Stimulated activated memory B cell treated with anti-CD40 and anti-IgM and Interleukin-4, amounts not matched to agents 10 μg/mL and 1 μg/mL and 100 μg/mL, for 72 hours (primary cell): Measurements from ENCODE around the gene TNNT1.
"Not testable (repeated sequence)": the region's sequence is repeated elsewhere in the genome, so short reads cannot be mapped to it uniquely, and the experiment has no call there.

ENCODE experiments used
- ATAC-seq: fragments of 150-1000 bp; cut with Tn5 transposase; 2 replicates; pipeline ENCODE4 v1.10.0; 2021
- H3K27ac Mint-ChIP-seq: one replicate; pipeline ENCODE4 v1.8.0; 2022; ENCODE audit warnings: mild to moderate bottlenecking, mixed read lengths
- H3K27me3 Mint-ChIP-seq: one replicate; pipeline ENCODE4 v1.8.0; 2022; ENCODE audit warnings: mixed read lengths
- H3K36me3 Mint-ChIP-seq: one replicate; pipeline ENCODE4 v1.8.0; 2022; ENCODE audit warnings: mixed read lengths
- H3K4me1 Mint-ChIP-seq: one replicate; pipeline ENCODE4 v1.8.0; 2022; ENCODE audit warnings: mixed read lengths
- H3K4me3 Mint-ChIP-seq: one replicate; pipeline ENCODE4 v1.8.0; 2022; ENCODE audit warnings: mild to moderate bottlenecking, moderate library complexity, mixed read lengths
- H3K9me3 Mint-ChIP-seq: one replicate; pipeline ENCODE4 v1.8.0; 2022; ENCODE audit warnings: mixed read lengths

The TNNT1 gene

DNA sequence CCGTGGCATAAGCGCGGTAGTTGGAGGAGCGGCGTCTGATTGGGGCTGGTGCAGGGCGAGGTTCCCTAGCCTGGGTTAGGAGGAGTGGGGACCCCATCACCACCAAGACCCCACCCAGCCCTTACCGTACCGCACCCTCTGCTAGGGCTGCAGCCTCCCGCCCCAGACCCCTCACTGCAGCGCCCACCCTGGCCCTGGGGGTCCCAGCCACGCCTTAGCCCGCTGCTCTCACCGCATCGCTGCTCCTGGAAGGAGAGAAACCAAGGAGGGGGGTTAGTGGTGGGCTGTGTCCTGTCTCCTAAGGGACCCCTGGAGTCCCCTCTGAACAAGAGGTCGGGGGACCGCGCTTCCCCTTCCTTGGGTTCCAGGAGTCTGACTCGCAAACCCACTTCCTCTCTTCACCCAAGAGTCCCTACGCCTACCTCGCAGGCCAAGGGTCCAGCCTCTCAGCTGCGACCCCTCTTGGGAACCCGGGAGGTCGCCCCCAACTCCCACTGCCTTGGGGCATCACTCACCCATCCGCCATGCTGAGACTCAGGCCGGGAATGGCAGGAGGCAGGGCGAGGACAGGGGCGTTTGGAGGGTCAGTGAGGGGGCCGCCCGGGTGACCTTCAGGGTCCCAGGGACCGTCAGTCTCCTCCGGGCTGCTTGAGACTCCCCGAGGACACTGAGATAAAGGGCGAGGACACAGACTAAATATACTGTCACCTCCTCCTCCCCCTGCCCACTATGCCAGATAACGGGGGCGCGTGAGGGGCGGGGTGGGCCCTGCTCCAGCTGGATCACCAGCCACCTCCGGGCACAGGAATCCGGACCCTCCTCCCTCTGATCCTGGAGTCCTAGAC, 8.3 kb upstream of the TNNT1 start, which contains the start of gene TNNI3:
TSS of gene TNNI3 (minus strand) at position 669 of the 845 bp plus-strand sequence. CDS start at position 526, 143 bp downstream.
- no peak for ATAC-seq
- peaks cover 23% of the 10 kb centered on the region for H3K4me1 Mint-ChIP-seq
- no peak within 1 kb of the TSS for H3K27ac Mint-ChIP-seq
- H3K9me3 Mint-ChIP-seq: peaks cover 1% of the 10 kb centered on the region
- H3K4me3 Mint-ChIP-seq: no peak within 1 kb of the TSS
- no peaks in the 10 kb centered on the region for H3K36me3 Mint-ChIP-seq
- peaks cover 60% of the 10 kb centered on the region for H3K27me3 Mint-ChIP-seq

DNA sequence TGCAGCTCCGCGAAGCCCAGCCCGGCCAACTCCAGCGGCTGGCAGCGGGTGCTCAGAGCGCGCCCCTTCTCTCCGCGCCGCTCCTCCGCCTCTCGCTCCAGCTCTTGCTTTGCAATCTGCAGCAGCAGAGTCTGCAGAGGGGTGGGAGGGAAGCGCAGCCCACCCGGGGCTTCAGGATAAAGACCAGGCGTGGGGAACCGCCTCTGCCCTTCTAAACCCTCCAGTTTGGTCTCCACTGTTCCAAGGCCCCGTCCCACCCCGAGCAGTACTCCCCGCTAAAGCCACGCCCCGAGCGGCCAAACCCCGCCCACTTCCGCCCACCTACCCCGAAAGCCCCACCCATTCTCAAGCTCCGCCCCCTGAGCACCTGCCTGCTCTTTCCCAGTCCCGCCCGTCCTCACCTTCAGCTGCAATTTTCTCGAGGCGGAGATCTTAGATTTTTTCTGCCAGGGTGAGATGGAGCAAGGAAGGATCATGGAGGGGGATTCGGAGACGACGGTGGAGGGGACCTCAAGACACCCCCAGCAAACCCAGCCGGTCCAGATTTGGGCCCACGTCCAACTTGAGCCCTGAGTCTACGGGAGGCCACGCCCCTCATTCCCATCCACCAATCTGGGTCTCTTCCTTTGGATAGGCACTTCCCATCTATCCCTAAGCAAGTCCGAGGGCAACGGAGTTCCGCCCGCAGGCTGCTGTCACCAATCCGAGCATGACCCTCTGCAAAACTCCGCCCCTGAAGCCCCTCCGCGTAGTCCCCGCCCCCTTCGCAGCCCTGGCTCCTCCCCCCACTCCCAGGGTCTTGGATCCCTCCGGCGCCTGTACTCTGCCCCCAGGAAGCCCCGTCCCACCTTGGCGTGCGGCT, 7.4 kb upstream of the TNNT1 start:
- peaks cover 7% of the 10 kb centered on the region for H3K9me3 Mint-ChIP-seq
- H3K27ac Mint-ChIP-seq: no peak overlapping the region
- H3K36me3 Mint-ChIP-seq: no peaks in the 10 kb centered on the region
- H3K4me1 Mint-ChIP-seq: peaks cover 30% of the 10 kb centered on the region
- peaks cover 60% of the 10 kb centered on the region for H3K27me3 Mint-ChIP-seq
- H3K4me3 Mint-ChIP-seq: no peak overlapping the region
- ATAC-seq: no peak

DNA sequence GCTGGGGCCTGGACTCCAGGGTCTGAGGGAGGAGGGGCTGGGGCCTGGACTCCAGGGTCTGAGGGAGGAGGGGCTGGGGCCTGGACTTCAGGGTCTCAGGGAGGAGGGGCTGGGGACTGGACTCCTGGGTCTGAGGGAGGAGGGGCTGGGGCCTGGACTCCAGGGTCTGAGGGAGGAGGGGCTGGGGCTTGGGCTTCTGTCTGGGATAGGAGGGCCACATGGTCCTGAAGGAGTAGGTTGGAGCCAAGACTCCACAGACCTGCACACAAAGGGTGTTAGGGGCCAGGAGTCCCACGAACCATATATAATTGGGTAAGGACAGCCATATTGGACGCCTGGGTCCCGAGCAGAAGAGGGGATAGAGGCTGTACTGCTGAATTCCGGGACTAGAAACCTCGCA, 6.8 kb upstream of the TNNT1 start:
- Mint-ChIP-seq H3K4me1 (peaks cover 30% of the 10 kb centered on the region), H3K27me3 (peaks cover 60% of the 10 kb centered on the region)
- not testable (repeated sequence) for H3K4me3 Mint-ChIP-seq, H3K27ac Mint-ChIP-seq, ATAC-seq, H3K9me3 Mint-ChIP-seq, H3K36me3 Mint-ChIP-seq

DNA sequence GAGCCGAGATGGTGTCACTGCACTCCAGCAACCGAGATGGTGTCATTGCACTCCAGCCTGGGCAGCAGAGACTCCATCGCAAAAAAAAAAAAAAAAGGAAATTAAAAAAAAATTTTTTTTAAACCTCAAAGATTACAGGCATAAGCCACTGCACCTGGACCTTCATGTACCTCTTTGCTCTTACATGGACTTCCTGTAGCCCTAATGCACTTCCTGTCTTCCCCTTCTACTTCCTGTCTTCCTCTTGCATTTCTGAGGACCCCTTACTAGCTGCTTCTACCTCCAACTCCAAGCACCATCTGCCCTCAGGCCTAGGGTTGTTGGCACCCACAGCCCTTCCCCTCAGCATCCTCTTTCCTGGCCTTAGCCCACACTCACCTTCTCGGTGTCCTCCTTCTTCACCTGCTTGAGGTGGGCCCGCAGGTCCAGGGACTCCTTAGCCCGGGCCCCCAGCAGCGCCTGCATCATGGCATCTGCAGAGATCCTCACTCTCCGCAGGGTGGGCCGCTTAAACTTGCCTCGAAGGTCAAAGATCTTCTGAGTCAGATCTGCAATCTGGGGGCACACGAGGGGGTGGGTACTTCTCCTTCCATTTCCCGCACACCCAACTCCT, 4.8 kb upstream of the TNNT1 start:
- Mint-ChIP-seq H3K9me3 (peaks cover 7% of the 10 kb centered on the region), H3K36me3 (no peaks in the 10 kb centered on the region), H3K4me3 (no peak overlapping the region), H3K4me1 (peaks cover 22% of the 10 kb centered on the region), H3K27ac (no peak overlapping the region), H3K27me3 (peaks cover 60% of the 10 kb centered on the region)
- no peak for ATAC-seq

DNA sequence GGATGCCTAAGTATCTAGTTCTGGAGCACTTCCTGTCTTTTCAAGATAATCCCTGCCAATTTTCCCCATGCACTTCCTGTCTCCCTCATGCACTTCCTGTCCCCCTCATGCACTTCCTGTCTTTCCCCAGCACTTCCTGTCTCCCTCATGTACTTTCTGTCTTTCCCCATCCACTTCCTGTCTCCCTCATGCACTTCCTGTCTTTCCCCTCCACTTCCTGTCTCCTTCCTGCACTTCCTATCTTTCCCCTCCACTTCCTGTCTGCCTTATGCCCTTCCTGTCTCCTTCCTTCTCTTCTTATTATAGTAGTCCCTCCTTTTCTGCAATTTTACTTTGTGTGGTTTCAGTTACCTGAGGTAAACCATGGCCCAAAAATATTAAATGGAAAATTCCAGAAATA, 3.0 kb upstream of the TNNT1 start:
- peak overlapping the region; percentile 4 for H3K27ac Mint-ChIP-seq
- H3K36me3 Mint-ChIP-seq: no peaks in the 10 kb centered on the region
- peaks cover 55% of the 10 kb centered on the region for H3K27me3 Mint-ChIP-seq
- no peak for ATAC-seq
- peaks cover 22% of the 10 kb centered on the region for H3K4me1 Mint-ChIP-seq
- peaks cover 7% of the 10 kb centered on the region for H3K9me3 Mint-ChIP-seq
- no peak overlapping the region for H3K4me3 Mint-ChIP-seq

DNA sequence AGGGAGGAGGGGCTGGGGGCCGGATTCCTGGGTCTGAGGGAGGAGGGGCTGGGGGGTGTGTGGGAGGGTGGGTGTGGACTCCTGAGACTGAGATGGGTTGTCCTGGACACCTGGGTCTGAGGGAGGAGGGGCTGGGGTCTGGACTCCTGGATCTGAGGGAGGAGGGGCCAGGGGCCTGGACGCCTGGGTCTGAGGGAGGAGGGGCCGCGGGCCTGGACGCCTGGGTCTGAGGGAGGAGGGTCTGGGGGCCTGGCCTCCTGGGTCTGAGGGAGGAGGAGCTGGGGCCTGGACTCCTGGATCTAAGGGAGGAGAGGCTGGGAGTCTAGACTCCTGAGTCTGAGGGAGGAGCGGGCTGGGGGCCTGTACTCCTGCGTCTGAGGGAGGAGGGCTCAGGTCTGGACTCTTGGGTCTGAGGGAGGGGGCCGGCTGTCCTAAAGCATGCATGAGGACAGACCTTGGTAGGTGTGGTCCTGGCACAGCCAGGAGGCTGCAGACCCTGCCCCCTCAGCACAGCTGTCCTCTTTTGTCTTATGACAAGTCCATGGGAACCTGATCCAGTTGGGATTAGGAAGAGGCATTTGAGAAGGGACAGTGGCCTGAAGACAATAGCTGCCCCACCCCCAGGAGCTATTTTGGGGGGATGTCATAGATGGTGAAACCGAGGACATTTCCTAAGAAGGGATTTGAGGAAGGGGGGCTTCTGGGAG, 1.3 kb downstream of the TNNT1 start:
- H3K9me3 Mint-ChIP-seq: peaks cover 7% of the 10 kb centered on the region
- peaks cover 72% of the 10 kb centered on the region for H3K27me3 Mint-ChIP-seq
- no peak overlapping the region for H3K4me3 Mint-ChIP-seq
- no peak overlapping the region for H3K27ac Mint-ChIP-seq
- ATAC-seq: no peak
- H3K36me3 Mint-ChIP-seq: no peaks in the 10 kb centered on the region
- peaks cover 26% of the 10 kb centered on the region for H3K4me1 Mint-ChIP-seq

DNA sequence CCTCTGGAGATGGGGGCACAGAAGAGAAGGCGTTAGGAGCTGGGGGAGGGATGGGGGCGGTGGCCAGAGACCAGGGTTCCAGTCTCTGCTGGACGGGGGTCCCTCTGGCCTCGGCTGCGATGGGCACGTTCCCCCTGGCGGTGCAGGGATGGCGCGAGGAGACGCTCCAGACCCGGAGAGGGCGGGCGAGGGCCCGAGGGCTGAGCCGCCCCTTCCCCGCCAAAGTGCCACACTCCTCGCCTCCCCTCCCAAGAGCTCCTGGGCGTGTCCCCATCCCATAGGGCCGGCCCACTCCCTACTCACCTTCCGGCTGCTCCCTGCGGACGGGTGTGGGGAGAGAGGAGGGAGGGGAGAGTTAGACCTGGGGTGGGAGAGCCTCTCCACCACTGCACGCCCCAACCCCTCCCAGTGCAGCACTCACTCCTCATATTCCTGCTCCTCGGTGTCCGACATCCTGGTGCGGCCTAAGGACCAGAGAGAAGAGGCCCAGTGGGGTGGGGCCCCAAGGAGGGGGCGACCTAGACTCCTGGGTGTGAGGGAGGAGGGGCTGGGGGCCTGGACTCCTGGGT, 2.2 kb downstream of the TNNT1 start:
- no peaks in the 10 kb centered on the region for H3K36me3 Mint-ChIP-seq
- H3K9me3 Mint-ChIP-seq: peaks cover under 1% of the 10 kb centered on the region
- peaks cover 19% of the 10 kb centered on the region for H3K4me1 Mint-ChIP-seq
- peaks cover 76% of the 10 kb centered on the region for H3K27me3 Mint-ChIP-seq
- H3K4me3 Mint-ChIP-seq: no peak overlapping the region
- ATAC-seq: peak; percentile 47
- no peak overlapping the region for H3K27ac Mint-ChIP-seq

DNA sequence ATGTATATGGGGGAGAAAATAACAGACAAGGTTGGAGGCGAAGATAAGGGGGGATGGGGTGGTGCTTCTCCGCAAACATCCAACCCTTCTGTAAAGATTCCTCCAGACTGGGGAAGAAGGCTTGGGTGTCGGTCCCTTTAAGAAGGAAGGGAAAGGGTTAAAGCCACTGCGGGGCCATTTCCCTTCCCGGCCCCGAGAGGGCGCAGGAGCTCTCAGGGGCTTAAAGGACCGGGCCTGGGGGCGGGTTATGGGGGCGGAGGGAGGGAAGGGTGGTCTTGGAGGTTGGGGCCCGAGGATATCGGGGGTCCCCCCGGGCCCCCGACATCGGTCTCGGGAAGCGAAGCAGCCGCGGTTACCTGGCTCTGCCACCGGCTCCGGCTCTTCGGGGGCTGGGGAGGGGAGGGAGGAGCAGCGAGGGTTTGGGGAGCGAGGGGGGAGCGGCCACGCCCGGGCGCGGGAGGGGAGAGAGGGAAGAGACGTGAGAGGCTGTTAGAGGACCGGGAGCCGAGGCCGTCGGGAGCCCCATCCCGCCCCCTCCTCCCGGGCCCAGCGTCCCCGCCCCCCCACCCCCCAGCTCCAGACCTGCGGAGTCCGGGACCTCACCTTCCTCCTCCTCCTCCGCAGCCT, 2.8 kb downstream of the TNNT1 start:
- no peak for ATAC-seq
- no peaks in the 10 kb centered on the region for H3K36me3 Mint-ChIP-seq
- H3K4me3 Mint-ChIP-seq: no peak overlapping the region
- no peak overlapping the region for H3K27ac Mint-ChIP-seq
- H3K27me3 Mint-ChIP-seq: peaks cover 82% of the 10 kb centered on the region
- peaks cover 21% of the 10 kb centered on the region for H3K4me1 Mint-ChIP-seq
- no peaks in the 10 kb centered on the region for H3K9me3 Mint-ChIP-seq

DNA sequence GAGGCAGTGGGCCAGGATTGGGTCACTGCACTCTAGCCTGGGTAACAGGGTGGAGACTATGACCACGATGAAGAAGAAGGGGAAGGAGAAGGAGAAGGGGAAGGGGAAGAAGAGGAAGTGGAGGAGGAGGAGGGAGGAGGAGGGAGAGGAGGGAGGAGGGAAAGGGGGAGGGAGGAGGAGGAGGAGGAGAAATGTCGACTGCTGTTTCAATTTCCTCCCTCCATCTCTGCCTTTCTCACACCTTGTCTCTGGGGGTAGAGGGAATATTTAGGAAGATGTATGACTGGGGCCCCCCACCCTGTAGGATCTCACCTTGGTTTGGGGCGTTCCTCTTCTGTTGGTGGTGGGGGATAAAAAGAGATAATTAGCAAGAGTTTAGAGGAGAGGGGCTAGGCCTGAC, 3.8 kb downstream of the TNNT1 start:
- Mint-ChIP-seq H3K36me3 (no peaks in the 10 kb centered on the region), H3K4me3 (no peak overlapping the region), H3K27ac (no peak overlapping the region), H3K9me3 (no peaks in the 10 kb centered on the region), H3K4me1 (peaks cover 25% of the 10 kb centered on the region), H3K27me3 (peaks cover 85% of the 10 kb centered on the region)
- no peak for ATAC-seq

DNA sequence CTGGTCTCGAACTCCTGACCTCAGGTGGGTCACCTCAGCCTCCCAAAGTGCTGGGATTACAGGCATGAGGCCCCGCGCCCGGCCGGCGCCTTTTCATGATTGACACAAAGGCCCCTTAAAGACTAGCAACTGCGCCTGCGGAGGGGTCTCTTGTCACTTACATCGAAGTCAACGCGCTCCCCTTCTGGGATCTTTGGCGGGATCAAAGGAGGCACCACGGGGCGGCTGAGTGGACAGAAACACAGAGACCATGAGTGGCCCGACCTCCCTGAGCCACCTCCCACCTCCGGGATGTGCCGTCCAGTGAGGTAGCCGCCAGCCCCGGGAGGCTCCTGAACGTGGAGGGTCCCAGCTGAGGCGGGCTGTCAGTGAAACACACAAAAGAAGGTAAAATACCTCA, 7.3 kb downstream of the TNNT1 start:
- H3K4me3 Mint-ChIP-seq: no peak overlapping the region
- no peaks in the 10 kb centered on the region for H3K36me3 Mint-ChIP-seq
- no peak overlapping the region for H3K27ac Mint-ChIP-seq
- H3K27me3 Mint-ChIP-seq: peaks cover 85% of the 10 kb centered on the region
- no peaks in the 10 kb centered on the region for H3K9me3 Mint-ChIP-seq
- no peak for ATAC-seq
- H3K4me1 Mint-ChIP-seq: peaks cover 25% of the 10 kb centered on the region

DNA sequence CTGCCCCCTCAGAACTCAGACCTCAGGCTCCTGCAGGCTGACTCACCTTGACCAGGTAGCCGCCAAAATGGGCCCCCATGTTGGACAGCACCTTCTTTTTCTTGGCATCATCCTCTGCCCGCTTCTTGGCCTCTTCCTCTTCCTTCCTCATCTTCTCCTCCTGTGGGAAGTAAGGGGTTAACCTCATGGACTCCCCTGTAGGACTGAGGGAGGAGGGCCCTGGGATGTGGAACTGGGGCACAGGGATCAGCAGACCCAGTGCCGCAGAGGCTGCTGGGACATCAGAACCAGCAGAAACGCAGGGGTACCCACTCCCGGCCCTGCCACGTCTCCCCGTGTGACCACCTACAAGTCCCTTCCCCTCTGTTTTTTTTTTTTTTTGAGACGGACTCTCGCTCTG, 11.1 kb downstream of the TNNT1 start:
- ATAC-seq: no peak
- H3K9me3 Mint-ChIP-seq: no peaks in the 10 kb centered on the region
- H3K4me3 Mint-ChIP-seq: no peak overlapping the region
- H3K36me3 Mint-ChIP-seq: no peaks in the 10 kb centered on the region
- peaks cover 86% of the 10 kb centered on the region for H3K27me3 Mint-ChIP-seq
- H3K4me1 Mint-ChIP-seq: peaks cover 19% of the 10 kb centered on the region
- H3K27ac Mint-ChIP-seq: no peak overlapping the region

DNA sequence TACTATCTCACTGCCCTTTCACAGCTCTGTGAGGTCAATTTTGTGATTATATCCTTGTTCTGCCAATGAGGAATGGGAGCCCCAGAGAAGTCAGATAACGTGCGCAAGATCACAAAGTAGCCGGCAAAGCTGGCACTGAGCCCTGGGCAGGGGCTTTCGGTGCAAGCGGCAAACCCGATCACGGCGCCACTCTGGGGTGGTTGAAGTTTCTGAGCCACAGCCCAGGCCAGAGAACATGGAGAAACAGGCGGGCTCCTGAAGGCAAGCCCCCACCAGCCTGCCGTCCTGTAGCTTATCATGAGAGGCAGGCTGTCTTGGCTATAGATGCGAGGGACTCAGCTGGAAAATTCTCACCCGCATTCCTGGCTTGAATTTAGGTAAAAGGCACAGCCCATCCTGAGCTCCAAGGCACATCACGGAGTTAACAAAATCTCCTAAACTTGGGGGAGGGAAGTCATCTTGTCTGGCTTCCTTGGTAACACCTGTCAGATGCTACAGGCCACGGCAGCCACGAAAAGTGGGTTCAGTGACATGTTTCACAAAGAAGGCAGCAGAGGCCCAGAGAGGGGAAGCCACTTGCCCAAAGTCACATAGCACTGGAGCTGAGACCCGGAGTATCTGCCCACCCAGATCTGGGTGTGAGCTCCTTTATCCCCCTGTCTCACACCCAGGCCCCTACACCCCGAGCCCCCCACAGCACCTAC, 12.5 kb downstream of the TNNT1 start:
- Mint-ChIP-seq H3K4me1 (peaks cover 23% of the 10 kb centered on the region), H3K27me3 (peaks cover 82% of the 10 kb centered on the region), H3K27ac (no peak overlapping the region), H3K9me3 (no peaks in the 10 kb centered on the region), H3K4me3 (no peak overlapping the region), H3K36me3 (no peaks in the 10 kb centered on the region)
- no peak for ATAC-seq

DNA sequence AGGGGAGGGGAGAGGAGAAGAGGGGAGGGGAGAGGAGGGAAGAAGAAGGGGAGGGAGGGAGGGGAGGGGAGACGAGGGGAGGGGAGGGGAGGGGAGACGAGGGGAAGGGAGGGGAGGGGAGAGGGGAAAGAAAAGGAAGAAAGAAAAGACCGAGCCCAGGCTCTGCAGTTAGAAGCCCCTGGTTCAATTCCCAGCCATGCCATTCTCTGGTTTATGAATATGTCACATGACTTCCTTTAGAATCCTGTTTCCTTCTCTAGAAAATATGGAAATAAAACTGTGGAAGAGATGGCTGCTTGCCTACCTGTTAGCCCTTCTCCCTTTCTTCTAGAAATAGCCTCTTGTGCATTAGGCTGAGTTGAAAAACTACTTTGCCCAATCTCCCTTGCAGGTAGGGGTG, 14.3 kb downstream of the TNNT1 start:
- H3K4me1 Mint-ChIP-seq: peaks cover 16% of the 10 kb centered on the region
- no peaks in the 10 kb centered on the region for H3K9me3 Mint-ChIP-seq
- H3K36me3 Mint-ChIP-seq: no peaks in the 10 kb centered on the region
- ATAC-seq: no peak
- no peak overlapping the region for H3K27ac Mint-ChIP-seq
- H3K27me3 Mint-ChIP-seq: peaks cover 70% of the 10 kb centered on the region
- no peak overlapping the region for H3K4me3 Mint-ChIP-seq
